NCI-H2171 treated with DMSO at 0.1 percent for 48 hours (cell line): ENCODE data around the gene ANK3.

Experiments
- DNase-seq: peaks from one replicate; lab custom pipeline; 2025; lab: John Stamatoyannopoulos, UW

Gene ANK3

GRCh38 chr10:60224066-60224705 is 165.5 kb downstream of the ANK3 start:
- DNase-seq: no peak

GRCh38 chr10:60222047-60222446 is 167.6 kb downstream of the ANK3 start:
- DNase-seq: no peak

GRCh38 chr10:60212195-60212594 is 177.5 kb downstream of the ANK3 start:
- DNase-seq: no peak

GRCh38 chr10:60209874-60210570 is 179.7 kb downstream of the ANK3 start:
- peak; percentile 64 for DNase-seq

- DNase-seq: peak; percentile 54
Measured at GRCh38 chr10:60208676-60209269, 180.9 kb downstream of the ANK3 start.

GRCh38 chr10:60207894-60208293 is 181.8 kb downstream of the ANK3 start:
- DNase-seq: no peak

- DNase-seq: no peak
Measured at GRCh38 chr10:60206735-60207134, 182.9 kb downstream of the ANK3 start.

GRCh38 chr10:60205741-60206140 is 183.9 kb downstream of the ANK3 start:
- no peak for DNase-seq

GRCh38 chr10:60203993-60204618 is 185.6 kb downstream of the ANK3 start:
- peak; percentile 27 for DNase-seq

GRCh38 chr10:60200682-60201053 is 189.0 kb downstream of the ANK3 start:
- no peak for DNase-seq

GRCh38 chr10:60200012-60200681 is 189.5 kb downstream of the ANK3 start:
- DNase-seq: no peak

GRCh38 chr10:60197206-60197605 is 192.5 kb downstream of the ANK3 start:
- no peak for DNase-seq

GRCh38 chr10:60194421-60194820 is 195.3 kb downstream of the ANK3 start:
- DNase-seq: no peak

- DNase-seq: no peak
Measured at GRCh38 chr10:60192946-60193345, 196.7 kb downstream of the ANK3 start.

- DNase-seq: no peak
Measured at GRCh38 chr10:60189861-60190475, 199.7 kb downstream of the ANK3 start.

GRCh38 chr10:60188548-60188947 is 201.1 kb downstream of the ANK3 start:
- DNase-seq: no peak

- peak; percentile 29 for DNase-seq
Measured at GRCh38 chr10:60187691-60188090, 202.0 kb downstream of the ANK3 start.

GRCh38 chr10:60186315-60187071 is 203.2 kb downstream of the ANK3 start:
- DNase-seq: no peak

- DNase-seq: no peak
Measured at GRCh38 chr10:60185421-60185820, 204.3 kb downstream of the ANK3 start.

GRCh38 chr10:60182691-60183090 is 207.0 kb downstream of the ANK3 start:
- no peak for DNase-seq

GRCh38 chr10:60176925-60177324 is 212.8 kb downstream of the ANK3 start:
- no peak for DNase-seq
